Endometrial microvascular endothelial cells (primary cell): Measurements from ENCODE around the gene LRMDA. TPM values are rescaled to one million over a fixed set of nuclear protein-coding genes. Genes with fewer than 3 reads are reported as not detected.

Experiments used
- in situ Hi-C: cut with HindIII; loops from 2 replicates; pipeline ENCODE4 v1.10.0; 2017; ENCODE audit warnings: low sequenced_read_pairs, low pct_unique_long_range_greater_than_20kb; ENCODE audit errors: inconsistent ontology term
- total RNA-seq: library from RNA; depleted of rRNA; stranded (reverse); fragments of >200 nt; gene quantifications from one replicate; pipeline ENCODE4 v1.2.3, GENCODE V29; 2015; ENCODE audit errors: inconsistent ontology term

LRMDA gene
- total RNA-seq, 1 donor from 2014 or later = 1.2 TPM

DNA sequence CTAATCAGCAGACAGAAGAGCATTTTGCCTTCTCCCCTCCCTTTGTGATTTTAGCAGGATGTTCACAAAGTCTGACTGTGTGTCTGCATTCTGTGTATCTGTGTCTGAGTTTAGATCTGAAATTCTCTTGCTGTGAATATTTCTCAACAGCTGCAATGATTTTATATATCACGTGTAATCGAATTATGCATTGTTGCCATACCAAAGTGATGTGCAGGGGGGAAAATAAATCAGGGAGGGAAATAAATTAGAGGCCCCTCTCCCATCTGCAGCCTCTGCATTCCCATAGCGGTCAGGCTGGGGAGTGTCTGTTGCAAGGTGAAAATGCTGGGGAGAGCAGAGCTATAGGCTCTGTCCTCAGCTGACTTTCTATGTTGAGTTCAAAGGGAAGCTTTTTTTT is 209.0 kb downstream of the LRMDA start:
- in situ Hi-C loops = no loop called here

GRCh38 chr10:75640803-75641202 is 209.4 kb downstream of the LRMDA start:
- in situ Hi-C loops = no loop called here

DNA sequence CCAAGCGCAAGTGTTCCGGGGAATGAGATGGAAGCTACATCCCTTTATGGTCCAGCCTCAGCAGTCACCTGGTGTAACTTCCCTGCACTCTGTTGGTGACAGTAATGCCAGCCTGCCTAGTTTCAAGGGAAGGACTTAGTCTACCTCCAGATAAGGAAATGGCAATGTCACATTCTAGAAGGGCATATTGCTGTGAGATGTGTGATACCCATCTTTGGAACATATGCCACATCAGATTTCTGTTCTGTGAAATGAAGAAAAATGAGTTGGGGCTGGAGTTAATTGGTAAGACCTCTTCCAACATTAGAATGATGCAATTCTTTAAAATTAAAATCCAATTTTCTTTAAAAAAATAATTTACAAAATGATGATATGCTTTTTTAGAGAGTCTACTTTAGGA is 212.0 kb downstream of the LRMDA start:
- in situ Hi-C loops = no loop called here

- in situ Hi-C loops = no loop called here
Observed at GRCh38 chr10:75643944-75644692, 212.7 kb downstream of the LRMDA start.

DNA sequence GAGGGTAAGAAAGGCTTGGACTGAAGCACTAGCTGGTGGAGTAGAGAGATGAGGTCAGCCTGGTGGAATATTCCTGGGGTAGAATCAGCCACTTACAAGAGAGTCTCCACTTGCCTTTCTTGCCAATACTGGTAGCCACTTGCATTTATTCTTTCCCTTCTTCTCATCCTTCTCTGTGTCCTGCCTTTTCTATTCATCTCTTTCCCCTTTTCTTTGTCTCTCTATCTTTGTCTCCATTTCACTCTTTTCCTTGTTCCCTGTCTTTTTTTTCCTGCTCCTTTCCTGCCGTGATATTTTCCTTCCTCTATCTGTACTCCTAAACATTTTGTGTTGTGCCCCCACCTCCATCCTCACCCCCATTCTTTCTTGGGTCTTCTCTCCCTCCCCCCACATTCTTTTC is 214.3 kb downstream of the LRMDA start:
- in situ Hi-C loops = no loop called here

GRCh38 chr10:75646218-75646915 is 214.9 kb downstream of the LRMDA start:
- in situ Hi-C loops = no loop called here

DNA sequence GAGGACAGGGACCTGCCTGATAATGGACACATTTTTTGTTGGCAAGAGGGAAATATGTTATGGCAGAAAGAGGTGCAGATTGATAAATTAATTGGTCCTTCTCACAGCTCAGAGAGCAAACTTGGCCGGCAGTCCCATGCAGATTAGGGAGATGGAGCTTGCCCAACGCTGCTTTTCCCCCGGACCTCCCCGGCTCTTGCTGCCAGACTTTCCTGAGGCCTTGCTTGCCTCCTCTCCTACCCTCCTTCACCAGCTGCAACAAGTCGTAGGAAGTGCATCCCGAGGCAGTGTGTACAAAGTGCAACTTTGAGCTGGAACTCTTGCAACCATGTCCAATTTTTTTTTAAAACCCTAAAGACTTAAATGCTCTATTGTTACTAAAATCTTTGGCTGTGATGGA is 215.5 kb downstream of the LRMDA start:
- in situ Hi-C loops = no loop called here

DNA sequence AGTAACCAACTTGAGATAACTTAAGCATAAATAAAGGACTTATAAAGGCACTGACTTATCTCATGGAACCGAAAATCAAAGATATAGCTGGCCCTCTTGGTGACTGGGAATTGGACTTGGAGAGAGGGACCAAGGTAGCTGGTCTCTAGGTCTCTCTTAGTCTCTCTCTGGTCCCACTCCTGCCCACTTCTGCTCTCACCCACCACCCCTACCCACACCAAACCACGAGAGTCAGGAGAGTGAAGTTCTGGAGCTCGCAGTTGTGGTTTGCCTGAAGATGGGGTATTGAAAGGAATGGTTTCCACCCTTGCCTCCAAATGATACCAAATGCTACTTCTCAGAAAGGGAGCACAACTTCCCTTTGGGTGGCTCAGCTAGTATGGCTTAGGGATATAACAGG is 216.3 kb downstream of the LRMDA start:
- in situ Hi-C loops = no loop called here

- in situ Hi-C loops = no loop called here
Observed at GRCh38 chr10:75648351-75648750, 216.9 kb downstream of the LRMDA start.

DNA sequence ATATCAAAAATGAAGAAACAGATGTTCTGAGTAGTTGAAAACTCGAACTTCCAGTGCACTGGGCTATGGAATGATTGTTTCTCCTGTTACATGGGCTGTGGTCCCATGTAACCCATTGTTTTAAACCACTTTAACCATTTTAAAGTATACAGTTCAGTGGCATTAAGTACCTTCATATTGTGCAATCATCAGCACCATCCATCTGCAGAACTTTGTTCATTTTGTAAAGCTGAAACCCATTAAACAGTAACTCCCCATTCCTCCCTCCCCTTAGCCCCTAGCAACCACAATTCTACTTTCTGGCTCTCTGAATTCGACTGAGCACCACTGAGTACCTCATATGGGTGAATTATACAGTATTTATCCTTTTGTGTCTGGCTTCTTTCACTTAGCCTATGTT is 217.4 kb downstream of the LRMDA start:
- in situ Hi-C loops = no loop called here

DNA sequence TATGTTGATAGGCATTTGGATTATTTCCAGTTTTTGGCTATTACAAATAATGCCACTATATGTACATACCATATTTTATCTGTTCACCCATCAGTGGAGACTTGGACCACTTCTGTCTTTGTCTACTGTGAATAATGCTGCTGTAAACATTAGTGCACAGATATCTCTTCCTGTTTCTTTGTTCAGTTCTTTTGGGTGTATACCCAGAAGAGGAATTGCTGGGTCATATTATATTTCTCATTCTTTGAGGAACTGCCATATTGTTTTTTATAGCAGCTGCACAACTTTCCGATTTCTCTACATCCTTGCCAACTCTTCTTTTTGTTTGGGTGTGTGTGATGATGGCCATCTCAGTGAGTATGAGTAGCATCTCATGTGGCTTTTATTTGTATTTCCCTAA is 218.0 kb downstream of the LRMDA start:
- in situ Hi-C loops = no loop called here

DNA sequence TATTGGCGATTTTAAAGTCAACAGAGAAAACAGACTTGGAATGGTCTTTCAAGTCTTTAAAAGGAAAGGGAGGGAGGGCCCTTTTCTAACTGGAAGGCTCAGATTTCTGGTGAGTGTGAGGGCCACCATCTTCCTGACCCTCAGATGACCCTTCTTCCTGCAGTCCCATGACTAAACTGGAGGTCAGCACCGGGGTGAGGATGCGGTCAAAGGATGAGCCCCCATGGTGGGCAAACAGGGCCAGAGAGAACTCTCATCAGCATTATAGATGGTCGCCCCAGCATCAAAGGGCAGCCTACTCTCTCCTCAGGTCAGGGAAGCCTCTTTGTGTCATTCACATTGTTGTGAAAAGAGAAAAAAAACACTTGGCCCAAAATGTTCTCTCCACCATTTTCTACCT is 219.2 kb downstream of the LRMDA start:
- in situ Hi-C loops = no loop called here

DNA sequence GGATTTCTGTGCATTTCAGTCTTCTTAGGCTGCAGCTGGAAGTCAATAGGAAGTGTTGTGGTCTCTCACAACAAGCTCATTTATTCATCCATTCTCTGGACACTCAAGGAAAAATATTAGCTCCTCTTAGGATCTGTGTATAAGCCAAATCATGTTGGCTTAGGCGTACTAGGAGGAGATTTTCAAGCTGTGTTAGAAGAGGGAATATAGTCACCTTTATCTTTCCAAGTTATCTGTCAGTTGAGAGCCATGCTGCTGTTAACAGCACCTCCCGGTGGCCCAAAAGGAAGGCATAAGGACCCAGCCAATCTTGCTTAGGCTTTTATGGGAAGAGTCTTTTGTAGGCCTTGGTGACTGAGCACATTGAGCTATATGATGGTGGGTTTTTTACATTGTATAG is 220.0 kb downstream of the LRMDA start:
- in situ Hi-C loops = no loop called here

DNA sequence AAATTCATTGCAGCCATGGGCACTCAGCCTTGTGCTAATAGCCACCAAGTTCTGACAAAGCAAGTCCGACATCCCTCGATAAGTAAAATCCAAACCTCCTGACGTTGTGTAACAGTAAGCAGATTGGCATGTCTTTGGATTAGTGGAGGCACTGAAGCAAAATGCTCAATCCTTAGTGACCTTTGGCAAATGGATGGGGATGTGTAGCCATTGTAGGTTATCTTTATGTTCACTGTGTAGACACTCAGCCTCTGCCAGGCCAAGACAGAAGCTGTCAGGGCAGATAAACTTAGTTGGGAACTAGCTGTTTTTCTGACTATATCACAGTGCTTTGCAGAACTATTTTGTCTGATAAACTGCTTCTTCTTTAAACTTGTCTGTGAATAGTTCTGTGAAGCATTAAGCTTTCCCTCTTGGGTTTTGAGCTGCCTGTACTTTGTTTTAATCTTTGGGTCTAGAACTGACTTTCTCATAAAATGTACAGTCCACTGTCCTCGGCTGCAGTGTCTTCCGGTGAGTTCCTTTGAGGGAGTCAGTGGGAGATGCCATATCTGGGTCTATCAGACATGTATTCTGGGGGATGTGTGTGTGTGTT is 220.8 kb downstream of the LRMDA start:
- in situ Hi-C loops = no loop called here

GRCh38 chr10:75653761-75654160 is 222.3 kb downstream of the LRMDA start:
- in situ Hi-C loops = no loop called here

DNA sequence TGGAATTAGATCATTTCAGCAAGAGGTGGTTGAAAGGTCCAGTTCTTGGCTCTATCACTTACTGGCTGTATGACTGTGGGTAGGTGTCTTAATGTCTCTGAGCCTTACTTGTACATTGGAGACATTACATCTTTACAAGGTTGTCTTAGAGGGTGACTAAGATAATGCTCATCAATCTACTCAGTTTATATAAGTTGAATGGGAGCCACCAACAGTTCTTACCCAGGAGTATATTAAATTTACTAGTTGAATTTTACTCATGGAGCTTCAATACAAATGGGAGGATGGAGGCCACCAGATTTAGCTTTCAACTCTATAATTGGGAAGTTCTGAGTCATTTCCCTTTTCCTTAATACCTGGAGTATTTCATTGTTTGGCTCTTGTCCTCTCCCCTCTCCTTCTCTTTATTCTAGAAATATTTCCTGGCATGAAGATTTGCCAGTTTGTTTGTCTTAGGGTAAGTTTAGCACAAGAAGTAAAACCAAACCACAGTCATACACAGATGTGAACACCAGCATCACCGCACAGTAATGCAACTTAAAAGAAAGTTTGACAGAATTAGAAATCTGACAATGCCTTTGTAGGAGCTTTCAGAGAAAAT is 222.8 kb downstream of the LRMDA start:
- in situ Hi-C loops = no loop called here

- in situ Hi-C loops = no loop called here
Observed at GRCh38 chr10:75654772-75655171, 223.3 kb downstream of the LRMDA start.

DNA sequence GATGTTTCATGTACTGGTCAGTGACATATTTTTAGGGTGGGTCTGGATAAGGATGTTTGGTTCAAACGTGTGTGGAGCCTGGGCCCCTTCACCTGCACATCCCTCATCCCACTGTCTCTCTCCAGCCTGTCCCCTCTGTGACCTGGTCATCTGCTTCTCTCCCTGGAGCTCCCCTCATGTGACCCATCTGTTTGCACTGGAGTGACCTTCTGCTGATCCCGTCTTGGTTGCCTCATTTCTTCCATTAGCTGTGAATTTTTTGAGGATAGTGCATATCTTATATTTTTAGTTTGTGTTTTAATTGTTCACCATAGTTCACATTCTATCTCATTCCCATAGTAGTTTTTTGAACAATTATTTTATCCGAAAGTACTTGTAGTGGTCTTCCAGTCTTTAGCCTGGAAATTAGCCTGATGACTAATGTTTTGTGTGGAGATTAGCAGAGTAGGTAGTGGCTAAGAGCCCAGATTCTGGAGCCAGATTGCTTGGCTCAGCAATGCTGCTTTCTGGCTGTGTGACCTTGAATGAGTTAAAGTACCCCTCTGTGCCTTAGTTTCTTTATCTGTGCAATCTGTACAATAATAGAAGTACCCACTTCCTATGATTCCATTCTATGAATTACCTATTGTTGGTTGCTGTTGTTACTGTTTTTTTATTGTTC is 224.5 kb downstream of the LRMDA start:
- in situ Hi-C loops = no loop called here

GRCh38 chr10:75657351-75657750 is 225.9 kb downstream of the LRMDA start:
- in situ Hi-C loops = no loop called here
